Smooth muscle cell (in vitro differentiated cells): ENCODE measurements around the gene CTNNA1. TPM values are rescaled to one million over a fixed set of nuclear protein-coding genes. Genes with fewer than 3 reads are reported as not detected.

ENCODE experiments used
- DNase-seq: peaks from one replicate; lab custom pipeline; 2025; ENCODE audit not compliant: unreplicated experiment; lab: John Stamatoyannopoulos, UW
- H2AFZ ChIP-seq: fragments of 200-600 bp; sonication (generic); 2 replicates; pipeline ENCODE4 v1.6.0; 2016; ENCODE audit warnings: antibody characterized with exemption, low read depth, mild to moderate bottlenecking
- H3F3A ChIP-seq: fragments of 200-600 bp; sonication (generic); 2 replicates; pipeline ENCODE4 v1.6.0; 2017; ENCODE audit warnings: antibody characterized with exemption, low read depth
- H3K27ac ChIP-seq: fragments of 200-600 bp; sonication (generic); 2 replicates; pipeline ENCODE4 v1.5.1; 2016; ENCODE audit warnings: low read depth, mild to moderate bottlenecking
- H3K27me3 ChIP-seq: fragments of 200-600 bp; sonication (generic); 2 replicates; pipeline ENCODE4 v1.6.1; 2016; ENCODE audit warnings: low read depth, mild to moderate bottlenecking
- H3K36me3 ChIP-seq: fragments of 200-600 bp; sonication (generic); 2 replicates; pipeline ENCODE4 v1.5.1; 2016; ENCODE audit warnings: low read depth
- H3K4me1 ChIP-seq: fragments of 200-600 bp; sonication (generic); 2 replicates; pipeline ENCODE4 v1.5.1; 2016; ENCODE audit warnings: low read depth
- H3K4me2 ChIP-seq: fragments of 200-600 bp; sonication (generic); 2 replicates; pipeline ENCODE4 v1.6.0; 2016; ENCODE audit warnings: mild to moderate bottlenecking
- H3K4me3 ChIP-seq: fragments of 200-600 bp; sonication (generic); 2 replicates; pipeline ENCODE4 v1.5.1; 2016; ENCODE audit warnings: mild to moderate bottlenecking
- H3K79me2 ChIP-seq: fragments of 200-600 bp; sonication (generic); 2 replicates; pipeline ENCODE4 v1.6.0; 2016; ENCODE audit warnings: low read depth, mild to moderate bottlenecking
- H3K9ac ChIP-seq: fragments of 200-600 bp; sonication (generic); 2 replicates; pipeline ENCODE4 v1.6.0; 2016; ENCODE audit warnings: low read depth
- H3K9me3 ChIP-seq: fragments of 200-600 bp; sonication (generic); replicated peaks from 2 replicates; pipeline ENCODE4 v1.5.1; 2016; ENCODE audit warnings: low read depth
- H4K20me1 ChIP-seq: fragments of 200-600 bp; sonication (generic); 2 replicates; pipeline ENCODE4 v1.6.0; 2016; ENCODE audit warnings: low read depth
- CTCF ChIP-seq: fragments of 200-600 bp; sonication (generic); IDR thresholded peaks from 2 replicates; pipeline ENCODE4 v1.5.1; 2017; ENCODE audit warnings: borderline replicate concordance, mild to moderate bottlenecking, antibody characterized with exemption; ENCODE audit not compliant: insufficient read depth, poor library complexity, severe bottlenecking
- WGBS: methylation state at CpG from one replicate; pipeline ENCODE4 v1.1.7; 2016; ENCODE audit warnings: low lambda C conversion rate; 5-methylcytosine and 5-hydroxymethylcytosine counted together
- polyA plus RNA-seq: library from polyadenylated mRNA; unstranded; fragments of >200 nt; fragmentation: Nextera tagmentation; extraction: Ambion mirVana; gene quantifications from 2 replicates; pipeline ENCODE4 v1.2.1, GENCODE V29; 2016
- total RNA-seq: library from RNA; depleted of rRNA; stranded (reverse); fragments of >200 nt; gene quantifications from 2 replicates; pipeline ENCODE4 v1.2.3, GENCODE V29; 2014

The CTNNA1 gene
- total and polyA plus RNA-seq, 2 experiments from 2014 or later, result 149 to 251 TPM

DNA sequence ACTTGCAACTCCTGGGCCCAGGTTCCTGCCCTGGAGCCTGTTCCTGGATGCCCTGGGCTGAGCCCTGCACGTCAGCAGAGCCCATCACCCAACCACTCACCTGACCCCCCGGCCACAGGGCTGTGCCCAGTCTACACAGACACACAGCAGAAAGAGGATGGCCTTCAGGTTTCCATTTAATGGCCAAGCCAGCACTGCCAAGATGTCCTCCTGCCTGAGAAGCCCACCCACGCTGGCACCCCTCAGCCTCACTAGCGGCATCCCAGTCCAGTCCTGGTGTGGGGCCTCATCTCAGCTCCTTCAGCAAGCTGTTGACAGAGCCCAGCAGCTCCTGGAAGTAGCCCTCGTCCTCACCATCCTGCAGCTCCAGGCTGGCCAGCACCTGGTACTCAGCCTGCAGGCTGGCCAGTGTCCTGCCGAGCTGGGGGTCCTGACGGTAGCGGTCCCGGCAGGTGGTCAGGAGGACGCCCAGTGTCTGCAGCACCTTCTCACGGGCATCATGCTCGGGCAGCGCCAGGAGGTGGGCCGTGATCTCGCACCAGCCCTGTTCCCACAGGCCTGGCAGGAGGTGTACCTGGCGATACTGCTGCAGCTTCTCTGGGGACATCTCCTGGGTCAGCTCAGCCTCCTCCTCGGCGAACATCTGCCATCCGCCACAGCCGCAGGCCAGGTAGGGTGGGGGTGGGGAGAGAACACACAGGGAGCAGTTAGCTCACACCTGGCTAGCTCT, 193.8 kb downstream of the CTNNA1 start:
- TF ChIP-seq CTCF, result no peak
- H3K36me3 ChIP-seq, result no peaks in the 10 kb centered on the region
- no peaks in the 10 kb centered on the region for H3K9me3 ChIP-seq
- peaks cover 10% of the 10 kb centered on the region for H3K4me1 ChIP-seq
- peaks cover 2% of the 10 kb centered on the region for H4K20me1 ChIP-seq
- H3K27me3 ChIP-seq, result no peaks in the 10 kb centered on the region
- no peak overlapping the region for H3K4me2 ChIP-seq
- H3F3A ChIP-seq, result no peaks in the 10 kb centered on the region
- DNase-seq, result no peak
- no peak overlapping the region for H3K4me3 ChIP-seq
- H3K9ac ChIP-seq, result no peak overlapping the region
- H3K27ac ChIP-seq, result no peak overlapping the region
- 95% methylated on average over 20 of the region's 20 CpGs for WGBS
- H3K79me2 ChIP-seq, result no peaks in the 10 kb centered on the region
- no peak overlapping the region for H2AFZ ChIP-seq

DNA sequence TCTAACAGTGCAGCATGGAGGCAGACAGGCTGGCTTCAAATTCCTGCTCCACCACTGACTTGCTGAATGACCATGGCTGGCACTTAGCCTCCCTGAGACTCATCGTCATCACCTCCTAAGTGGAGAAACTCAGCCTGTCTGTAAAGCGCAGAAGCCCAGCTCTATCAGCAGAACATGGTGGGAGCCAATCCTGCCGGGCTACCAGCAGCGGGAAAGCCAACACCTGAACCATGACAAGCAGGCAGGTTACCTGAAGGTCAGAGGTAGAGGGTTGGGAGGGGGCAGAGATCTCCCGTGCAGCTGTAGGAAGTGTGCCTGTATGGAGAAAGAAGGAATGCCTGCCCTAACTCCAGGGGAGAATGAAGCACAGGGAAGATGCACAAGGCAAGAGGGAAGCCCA, 194.6 kb downstream of the CTNNA1 start:
- Histone ChIP-seq H3F3A (no peaks in the 10 kb centered on the region), H3K9ac (no peak overlapping the region), H3K27ac (no peak overlapping the region), H4K20me1 (peaks cover 4% of the 10 kb centered on the region), H3K4me2 (no peak overlapping the region), H3K79me2 (no peaks in the 10 kb centered on the region), H3K27me3 (no peaks in the 10 kb centered on the region), H3K9me3 (no peaks in the 10 kb centered on the region), H3K4me3 (no peak overlapping the region), H2AFZ (no peak overlapping the region), H3K36me3 (no peaks in the 10 kb centered on the region), H3K4me1 (peaks cover 10% of the 10 kb centered on the region)
- no peak for DNase-seq
- WGBS, result 91% methylated on average over 5 of the region's 5 CpGs
- TF ChIP-seq CTCF, result no peak

DNA sequence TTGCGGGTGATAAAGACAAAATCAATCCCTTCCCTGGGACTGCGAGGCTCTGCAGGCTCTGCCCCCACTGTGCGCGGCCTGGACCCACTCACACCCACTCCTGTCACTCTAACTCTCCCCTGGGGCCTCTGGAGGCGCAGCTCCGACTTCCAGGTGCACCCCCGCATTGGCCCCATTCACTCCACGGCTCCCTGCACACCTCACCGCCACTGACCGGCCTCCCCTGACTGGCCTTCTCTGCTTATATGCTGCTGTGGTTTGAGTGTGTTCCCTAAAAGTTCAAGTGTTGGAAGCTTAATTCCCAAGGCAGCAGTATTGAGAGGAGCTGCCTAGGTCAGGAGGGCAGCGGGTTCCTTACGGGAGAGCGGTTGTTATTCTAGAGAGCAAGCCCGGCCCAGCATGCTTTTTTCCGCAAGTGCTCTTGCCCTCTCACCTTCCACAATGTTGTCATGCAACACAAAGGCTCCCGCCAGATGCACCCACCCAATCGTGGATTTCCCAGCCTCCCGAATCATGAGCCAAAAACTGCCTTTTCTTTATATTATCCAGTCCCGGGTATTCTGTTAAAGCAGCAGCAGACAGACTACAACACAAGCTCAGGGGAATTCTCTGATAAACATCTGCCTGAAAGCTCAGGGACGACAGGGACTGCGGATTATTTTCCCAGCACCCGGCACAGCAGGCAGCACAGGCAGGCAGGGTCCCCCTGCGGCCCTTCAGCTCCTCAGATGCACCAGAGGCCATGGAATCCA, 195.4 kb downstream of the CTNNA1 start:
- DNase-seq, result no peak
- Histone ChIP-seq H3K4me3 (no peak overlapping the region), H3K79me2 (no peaks in the 10 kb centered on the region), H3K9ac (no peak overlapping the region), H3K27me3 (no peaks in the 10 kb centered on the region), H3K27ac (no peak overlapping the region), H3F3A (no peaks in the 10 kb centered on the region), H3K36me3 (no peaks in the 10 kb centered on the region), H3K4me2 (no peak overlapping the region), H4K20me1 (peaks cover 4% of the 10 kb centered on the region), H3K4me1 (peaks cover 19% of the 10 kb centered on the region), H3K9me3 (no peaks in the 10 kb centered on the region), H2AFZ (no peak overlapping the region)
- WGBS, result 84% methylated on average over 23 of the region's 23 CpGs
- TF ChIP-seq CTCF, result no peak
